Heart left ventricle (tissue), 16 donors: ENCODE data around the gene SLC18B1. TPM values are rescaled to one million over a fixed set of nuclear protein-coding genes. Genes with fewer than 3 reads are reported as not detected.
"Not testable (repeated sequence)": the region's sequence is repeated elsewhere in the genome, so short reads cannot be mapped to it uniquely, and the experiment has no call there.

Experiments used
- ATAC-seq, 4 donors: fragments of 200-7000 bp; cut with Tn5 transposase; one replicate each; pipeline ENCODE4 v1.9.1; 2020 to 2022; ENCODE audit warnings: moderate library complexity in 4 of 4, mild to moderate bottlenecking in 3 of 4, moderate number of reproducible peaks in 1 of 4
- DNase-seq, 5 donors: peaks; one replicate each; pipeline ENCODE4 v3.0.0-alpha.2; 2020
- H3K27ac ChIP-seq, 12 donors: fragments of 200-600 bp; sonication (generic) in 4 of 12; one replicate each; pipeline versions ENCODE4 v1.5.0 to v1.8.0; 2016 to 2022; ENCODE audit warnings: mild to moderate bottlenecking in 2 of 12
- H3K27me3 ChIP-seq, 9 donors: fragments of 200-600 bp; sonication (generic) in 2 of 9; one replicate each; pipeline versions ENCODE4 v1.5.1 to v1.8.0; 2016 to 2022; ENCODE audit warnings: mild to moderate bottlenecking in 3 of 9
- H3K36me3 ChIP-seq, 9 donors: fragments of 200-600 bp; sonication (generic) in 2 of 9; one replicate each; pipeline versions ENCODE4 v1.5.0 to v1.8.0; 2018 to 2022; ENCODE audit warnings: mild to moderate bottlenecking in 2 of 9
- H3K4me1 ChIP-seq, 12 donors: fragments of 200-600 bp; sonication (generic) in 4 of 12; one replicate each; pipeline versions ENCODE4 v1.5.0 to v1.8.0; 2016 to 2022; ENCODE audit warnings: mild to moderate bottlenecking in 3 of 12
- H3K4me3 ChIP-seq, 12 donors: fragments of 200-600 bp; sonication (generic) in 4 of 12; one replicate each; pipeline versions ENCODE4 v1.5.0 to v1.8.0; 2017 to 2022; ENCODE audit warnings: mild to moderate bottlenecking in 9 of 12, moderate library complexity in 4 of 12
- H3K9me3 ChIP-seq, 12 donors: fragments of 200-600 bp; sonication (generic) in 4 of 12; one replicate each; pipeline versions ENCODE4 v1.5.0 to v1.8.0; 2016 to 2022; ENCODE audit warnings: mild to moderate bottlenecking in 1 of 12
- CTCF ChIP-seq, 12 donors: fragments of 200-600 bp; sonication (generic) in 4 of 12; IDR thresholded peaks; one replicate each; pipeline versions ENCODE4 v1.5.0 to v1.8.0; 2018 to 2022; ENCODE audit warnings: antibody characterized with exemption in 12 of 12, mild to moderate bottlenecking in 5 of 12
- POLR2A ChIP-seq, 2 donors: fragments of 450-650 bp; IDR thresholded peaks; one replicate each; pipeline ENCODE4 v1.6.1; 2017; ENCODE audit warnings: antibody characterized with exemption in 2 of 2, mild to moderate bottlenecking in 2 of 2, moderate library complexity in 2 of 2
- WGBS, 4 donors: extraction: QIAGEN DNeasy Blood & Tissue Kit in 2 of 4; methylation state at CpG; one replicate each; pipeline versions ENCODE4 v1.1.5 to v1.1.7; 2013 to 2018; 5-methylcytosine and 5-hydroxymethylcytosine counted together
- intact Hi-C, 10 donors: fragments of 100-400 bp; cut with DNase I; formaldehyde crosslinking; loops; one replicate each; pipeline versions ENCODE4 v1.11.1 to v1.14.2; 2022
- polyA plus RNA-seq, 2 donors: library from polyadenylated mRNA; stranded (reverse); fragments of 200-250 nt; gene quantifications; one replicate each; pipeline ENCODE4 v1.2.3, GENCODE V29; 2013
- total RNA-seq, 9 donors: library from RNA; depleted of rRNA in 2 of 9; stranded (reverse); fragments of >200 nt in 2 of 9; fragmentation: NEBNext Ultra II Directional in 3 of 9; extraction: Animal tissue kit (Norgen Biotek cat#: 25700) in 3 of 9; gene quantifications; one replicate each; pipeline versions ENCODE4 v1.1.0 to v1.2.4, GENCODE V29; 2016 to 2023
- donor health status: ischemic (EF 13 %, LVEDD 7.1; RV severe dilation, severe dysfunction).
- donor health status: healthy with polysubstance abuse.
- donor health status: DM: no; HTN: yes; CAD: no.
- donor health status: DM: no; HTN: no; CAD: no.
- donor health status: ischemic (EF 25% LVEDD 6.9; RV normal size, moderate dysfunction).
- donor health status: ischemic (EF 25% LVEDD 5.7; RV mildly dilated, moderate dysfunction).
- donor health status: healthy.
- donor health status: DM: yes; HTN: yes; CAD: no.
- donor health status: ischemic (EF 35%, LVEDD 5.7; RV mildly dilated, moderate dysfunction).
- donor health status: nonischemic (EF 11% LVEDD 7.7; RV severe dilation, severe dysfunction).
- donor health status: DM: yes; HTN: yes; CAD: no.
- donor health status: PGD.
- donor health status: ischemic (EF 29% LVEDD 5.4; RV normal size, mild dysfunction).
- donor health status: nonischemic (EF 23%, LVEDD 6.1; RV moderate dilation, normal function).

The SLC18B1 gene
- total and polyA plus RNA-seq, 11 donors = 1.1 to 7.4 (median 2.8) TPM

- TF ChIP-seq CTCF (IDR thresholded peaks at IDR 0.05) = no peak
- no peak for TF ChIP-seq POLR2A (IDR thresholded peaks at IDR 0.05)
- peaks cover 0 to 23% (median 0%) of the 10 kb centered on the region in 12 donors for H3K4me1 ChIP-seq
- 94 to 99% (median 96%) methylated on average over 4 of the region's 4 CpGs for WGBS, 4 donors
- no peaks in the 10 kb centered on the region for H3K9me3 ChIP-seq
- ATAC-seq (no peak), DNase-seq (no peak)
- H3K27me3 ChIP-seq = no peaks in the 10 kb centered on the region
- intact Hi-C loops = no loop called here
- H3K27ac ChIP-seq = no peak overlapping the region
- peaks cover 0 to 41% (median 0%) of the 10 kb centered on the region in 9 donors for H3K36me3 ChIP-seq
- no peak overlapping the region for H3K4me3 ChIP-seq
Measured at GRCh38 chr6:132789396-132789776, 9.1 kb downstream of the SLC18B1 start.

- ATAC-seq (no peak), DNase-seq (no peak)
- Histone ChIP-seq H3K4me3 (no peak overlapping the region), H3K9me3 (no peaks in the 10 kb centered on the region), H3K36me3 (peaks cover 0 to 42% (median 0%) of the 10 kb centered on the region in 9 donors), H3K27ac (no peak overlapping the region), H3K4me1 (peaks cover 0 to 23% (median 0%) of the 10 kb centered on the region in 12 donors), H3K27me3 (no peaks in the 10 kb centered on the region)
- TF ChIP-seq CTCF (IDR thresholded peaks at IDR 0.05) = no peak
- no peak for TF ChIP-seq POLR2A (IDR thresholded peaks at IDR 0.05)
- WGBS, 4 donors = 94 to 96% (median 96%) methylated on average over 6 of the region's 6 CpGs
- intact Hi-C loops = no loop called here
Measured at GRCh38 chr6:132788658-132789395, 9.6 kb downstream of the SLC18B1 start.

DNA sequence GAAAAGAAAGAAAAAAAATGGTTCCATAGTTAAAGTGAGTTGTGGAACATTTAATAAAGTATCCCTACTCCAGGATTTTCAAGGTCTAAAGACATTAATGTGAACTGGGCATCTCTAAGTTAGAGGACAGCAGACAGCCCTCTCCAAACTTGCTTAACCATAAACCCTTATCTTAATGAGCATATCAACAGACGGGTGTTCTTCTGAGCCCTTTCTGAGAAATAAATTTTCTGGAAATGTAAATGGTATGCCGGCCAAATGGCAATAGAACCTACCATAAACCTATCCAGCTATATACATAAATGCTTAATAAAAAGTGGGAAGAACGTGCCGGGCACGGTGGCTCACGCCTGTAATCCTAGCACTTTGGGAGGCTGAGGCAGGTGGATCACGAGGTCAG lies 12.5 kb downstream of the SLC18B1 start:
- Histone ChIP-seq H3K9me3 (no peaks in the 10 kb centered on the region), H3K36me3 (peaks cover 0 to 64% (median 25%) of the 10 kb centered on the region in 9 donors), H3K4me3 (no peak overlapping the region), H3K27ac (no peak overlapping the region), H3K27me3 (no peaks in the 10 kb centered on the region), H3K4me1 (peaks cover 0 to 12% (median 0%) of the 10 kb centered on the region in 12 donors)
- intact Hi-C loops = no loop called here
- TF ChIP-seq CTCF (IDR thresholded peaks at IDR 0.05) = no peak
- no peak for TF ChIP-seq POLR2A (IDR thresholded peaks at IDR 0.05)
- ATAC-seq (no peak), DNase-seq (no peak)
- WGBS, 4 donors = 89 to 96% (median 95%) methylated on average over 7 of the region's 7 CpGs

DNA sequence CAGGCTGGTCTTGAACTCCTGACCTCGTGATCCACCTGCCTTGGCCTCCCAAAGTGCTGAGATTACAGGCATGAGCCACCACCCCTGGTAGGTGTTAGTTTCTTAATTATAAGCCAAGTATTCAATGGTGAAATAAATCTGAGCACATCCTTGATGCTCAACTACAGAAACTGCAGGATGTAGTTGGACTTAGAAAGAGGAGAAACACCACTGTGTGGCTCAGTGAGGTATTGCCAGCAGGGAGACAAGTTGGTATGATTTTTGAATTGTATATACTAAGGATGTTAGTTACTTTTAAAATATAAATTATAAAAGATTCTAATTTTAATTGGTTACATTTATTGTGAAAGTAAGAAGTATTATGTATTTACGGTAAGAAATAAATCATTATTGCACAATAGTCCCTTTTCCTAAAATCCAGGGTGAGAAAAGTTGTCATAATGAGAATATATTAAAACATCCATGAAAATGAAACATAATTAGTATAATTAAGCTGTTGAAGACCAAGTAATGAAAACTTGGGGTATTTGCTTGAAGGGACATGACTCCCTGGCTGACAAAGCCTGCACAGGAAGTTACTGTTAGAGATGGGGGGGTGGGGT lies 17.6 kb downstream of the SLC18B1 start:
- ATAC-seq (no peak), DNase-seq (no peak)
- Histone ChIP-seq H3K9me3 (no peaks in the 10 kb centered on the region), H3K4me3 (no peak overlapping the region), H3K4me1 (no peaks in the 10 kb centered on the region), H3K27me3 (no peaks in the 10 kb centered on the region), H3K36me3 (peaks cover 0 to 79% (median 47%) of the 10 kb centered on the region in 9 donors), H3K27ac (no peak overlapping the region)
- TF ChIP-seq POLR2A (IDR thresholded peaks at IDR 0.05) (no peak), CTCF (IDR thresholded peaks at IDR 0.05) (peak in 7 of 12 donors; percentile 4 to 42 (median 28))
- intact Hi-C loops = no loop called here
- WGBS, 4 donors = 93 to 98% (median 97%) methylated on average over 2 of the region's 2 CpGs

DNA sequence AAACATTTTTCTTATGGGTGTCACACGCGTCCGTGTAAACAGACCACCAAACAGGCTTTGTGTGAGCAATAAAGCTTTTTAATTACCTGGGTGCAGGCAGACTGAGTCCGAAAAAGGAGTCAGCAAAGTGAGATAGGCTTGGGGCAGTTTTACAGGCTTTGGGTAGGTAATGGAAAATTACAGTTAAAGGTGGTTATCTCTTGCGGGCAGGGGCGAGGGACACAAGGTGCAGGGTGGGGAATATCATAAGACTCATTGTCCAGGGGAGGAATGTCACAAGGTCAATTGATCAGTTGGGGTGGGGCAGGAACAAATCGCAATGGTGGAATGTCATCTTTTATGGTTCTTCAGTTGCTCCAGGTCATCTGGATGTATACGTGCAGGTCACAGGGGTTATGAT lies 20.6 kb downstream of the SLC18B1 start:
- not testable (repeated sequence) for ATAC-seq
- H3K36me3 ChIP-seq = peaks cover 0 to 97% (median 72%) of the 10 kb centered on the region in 9 donors

More for the DNA sequence above, 20.6 kb downstream of the SLC18B1 start:
- H3K27me3 ChIP-seq, H3K4me1 ChIP-seq, H3K27ac ChIP-seq, H3K9me3 ChIP-seq, intact Hi-C loops, H3K4me3 ChIP-seq, DNase-seq: not testable (repeated sequence)
- WGBS, 4 donors = 89 to 95% (median 93%) methylated on average over 8 of the region's 8 CpGs
